HepG2 (cell line): Measurements from ENCODE around the gene ZMIZ1. TPM values are rescaled to one million over a fixed set of nuclear protein-coding genes. Genes with fewer than 3 reads are reported as not detected.

Source experiments
- BCL6 ChIP-seq: IDR thresholded peaks from 2 replicates; pipeline ENCODE4 v1.6.1; 2016; ENCODE audit warnings: missing genetic modification reagents, missing compliant biosample characterization
- EP300 ChIP-seq, 3 experiments: sonication (generic) in 1 of 3; formaldehyde crosslinking in 1 of 3; IDR thresholded peaks; 2 replicates each; pipeline versions ENCODE4 v1.5.1 to v1.6.1; 2011 to 2020; ENCODE audit warnings: low read depth in 2 of 3, low read length in 2 of 3, borderline replicate concordance in 1 of 3, improper control_type of control experiment in 1 of 3, mild to moderate bottlenecking in 1 of 3, missing genetic modification reagents in 1 of 3, moderate library complexity in 1 of 3
- GLMP ChIP-seq: sonication (generic); formaldehyde crosslinking; IDR thresholded peaks from 2 replicates; pipeline ENCODE4 v1.9.0; 2021; ENCODE audit warnings: missing genetic modification reagents, mild to moderate bottlenecking, borderline replicate concordance
- GMEB1 ChIP-seq: sonication (generic); formaldehyde crosslinking; IDR thresholded peaks from 2 replicates; pipeline ENCODE4 v1.5.1; 2020; ENCODE audit warnings: missing genetic modification reagents, mild to moderate bottlenecking, borderline replicate concordance
- KDM1A ChIP-seq: IDR thresholded peaks from 2 replicates; pipeline ENCODE4 v1.6.1; 2016; ENCODE audit warnings: missing compliant biosample characterization
- MED8 ChIP-seq: sonication (generic); formaldehyde crosslinking; IDR thresholded peaks from 2 replicates; pipeline ENCODE4 v1.8.1; 2023; ENCODE audit warnings: mild to moderate bottlenecking, missing genetic modification reagents; ENCODE audit not compliant: insufficient replicate concordance
- NCOA5 ChIP-seq: sonication (generic); formaldehyde crosslinking; IDR thresholded peaks from 2 replicates; pipeline ENCODE4 v1.4.0; 2020; ENCODE audit warnings: missing genetic modification reagents
- NPAS2 ChIP-seq: sonication (generic); formaldehyde crosslinking; IDR thresholded peaks from 2 replicates; pipeline ENCODE4 v1.8.0; 2022; ENCODE audit warnings: mild to moderate bottlenecking, missing genetic modification reagents, borderline replicate concordance
- RBFOX2 ChIP-seq: fragments of 200-400 bp; formaldehyde crosslinking; IDR thresholded peaks from 2 replicates; pipeline ENCODE4 v1.6.1; 2017; ENCODE audit warnings: low read depth, mild to moderate bottlenecking, low read length
- RFX3 ChIP-seq: IDR thresholded peaks from 2 replicates; pipeline ENCODE4 v1.6.1; 2016; ENCODE audit warnings: missing biosample characterization, missing genetic modification reagents
- SRF ChIP-seq: IDR thresholded peaks from 2 replicates; pipeline ENCODE4 v1.6.1; 2011; ENCODE audit warnings: mild to moderate bottlenecking, low read depth, low read length, moderate library complexity
- TP53 ChIP-seq: sonication (generic); formaldehyde crosslinking; conservative IDR thresholded peaks from 2 replicates; pipeline ENCODE4 v1.4.0; 2020; ENCODE audit warnings: missing genetic modification reagents
- TRIM22 ChIP-seq: fragments of 450-650 bp; IDR thresholded peaks from 2 replicates; pipeline ENCODE4 v1.6.1; 2017
- ZBTB7A ChIP-seq: sonication (generic); formaldehyde crosslinking; IDR thresholded peaks from 2 replicates; pipeline ENCODE4 v1.8.0; 2022; ENCODE audit warnings: mild to moderate bottlenecking, missing genetic modification reagents
- ZNF138 ChIP-seq: sonication (generic); formaldehyde crosslinking; IDR thresholded peaks from 2 replicates; pipeline ENCODE4 v1.5.0; 2020; ENCODE audit warnings: mild to moderate bottlenecking, low read depth, missing genetic modification reagents
- ZNF263 ChIP-seq: sonication (generic); formaldehyde crosslinking; IDR thresholded peaks from 2 replicates; pipeline ENCODE4 v1.4.0; 2020; ENCODE audit warnings: missing genetic modification reagents
- ZNF317 ChIP-seq: sonication (generic); formaldehyde crosslinking; IDR thresholded peaks from 2 replicates; pipeline ENCODE4 v1.5.0; 2020; ENCODE audit warnings: mild to moderate bottlenecking, missing genetic modification reagents
- ZNF562 ChIP-seq: sonication (generic); formaldehyde crosslinking; IDR thresholded peaks from 2 replicates; pipeline ENCODE4 v1.8.0; 2022; ENCODE audit warnings: missing genetic modification reagents, borderline replicate concordance
- ZNF883 ChIP-seq: sonication (generic); formaldehyde crosslinking; IDR thresholded peaks from 2 replicates; pipeline ENCODE4 v1.5.1; 2020; ENCODE audit warnings: mild to moderate bottlenecking, missing genetic modification reagents; ENCODE audit errors: not compliant biosample characterization
- polyA plus RNA-seq, 8 experiments: library from polyadenylated mRNA; depleted of rRNA in 3 of 8; stranded (reverse) in 7 of 8; unstranded in 1 of 8; fragments of >200 nt; fragmentation: Illumina TruSeq in 4 of 8; extraction: Trizol in 4 of 8; gene quantifications; 2 replicates each; pipeline versions ENCODE4 v1.2.1 to v1.2.3, GENCODE V29; 2011 to 2016; ENCODE audit warnings: low read depth in 4 of 8, missing spikeins in 1 of 8, mixed read lengths in 1 of 8; ENCODE audit not compliant: insufficient read depth in 1 of 8
- total RNA-seq, 5 experiments: library from RNA; depleted of rRNA; stranded (reverse); fragments of >200 nt; fragmentation: Illumina TruSeq; extraction: Trizol; gene quantifications; 2 replicates each; pipeline ENCODE4 v1.2.3, GENCODE V29; 2016; ENCODE audit warnings: low read depth in 1 of 5
- TF ChIP-seq, protein P1 (sequence below): fragments of 450-650 bp; IDR thresholded peaks from 2 replicates; pipeline ENCODE4 v1.6.1; 2017; ENCODE audit warnings: mild to moderate bottlenecking
- TF ChIP-seq, protein P2 (sequence below): IDR thresholded peaks from 2 replicates; pipeline ENCODE4 v1.6.1; 2016; ENCODE audit warnings: missing genetic modification reagents, missing compliant biosample characterization

Gene ZMIZ1
- total and polyA plus RNA-seq, 2 of the 13 experiments (the other 11 are each of a cell fraction or from before 2014, with no cell fraction given): 5.3 to 10.2 TPM

GRCh38 chr10:79347894-79348639 lies 279.3 kb downstream of the ZMIZ1 start (continued):
- TF ChIP-seq GLMP (CRISPR knock-in tag): no peak
- TF ChIP-seq ZBTB7A: peak; percentile 95
- TF ChIP-seq EP300 (IDR thresholded peaks at IDR 0.05; ENCODE audit: low read depth in 2 of 2, low read length in 2 of 2): no peak
- peak; percentile 69 for TF ChIP-seq EP300 (CRISPR knock-in tag; IDR thresholded peaks at IDR 0.05; ENCODE audit: borderline replicate concordance)
- TF ChIP-seq KDM1A (CRISPR knock-in tag): no peak; the same call in 1 of the 2 replicates
- TF ChIP-seq, protein P1, sequence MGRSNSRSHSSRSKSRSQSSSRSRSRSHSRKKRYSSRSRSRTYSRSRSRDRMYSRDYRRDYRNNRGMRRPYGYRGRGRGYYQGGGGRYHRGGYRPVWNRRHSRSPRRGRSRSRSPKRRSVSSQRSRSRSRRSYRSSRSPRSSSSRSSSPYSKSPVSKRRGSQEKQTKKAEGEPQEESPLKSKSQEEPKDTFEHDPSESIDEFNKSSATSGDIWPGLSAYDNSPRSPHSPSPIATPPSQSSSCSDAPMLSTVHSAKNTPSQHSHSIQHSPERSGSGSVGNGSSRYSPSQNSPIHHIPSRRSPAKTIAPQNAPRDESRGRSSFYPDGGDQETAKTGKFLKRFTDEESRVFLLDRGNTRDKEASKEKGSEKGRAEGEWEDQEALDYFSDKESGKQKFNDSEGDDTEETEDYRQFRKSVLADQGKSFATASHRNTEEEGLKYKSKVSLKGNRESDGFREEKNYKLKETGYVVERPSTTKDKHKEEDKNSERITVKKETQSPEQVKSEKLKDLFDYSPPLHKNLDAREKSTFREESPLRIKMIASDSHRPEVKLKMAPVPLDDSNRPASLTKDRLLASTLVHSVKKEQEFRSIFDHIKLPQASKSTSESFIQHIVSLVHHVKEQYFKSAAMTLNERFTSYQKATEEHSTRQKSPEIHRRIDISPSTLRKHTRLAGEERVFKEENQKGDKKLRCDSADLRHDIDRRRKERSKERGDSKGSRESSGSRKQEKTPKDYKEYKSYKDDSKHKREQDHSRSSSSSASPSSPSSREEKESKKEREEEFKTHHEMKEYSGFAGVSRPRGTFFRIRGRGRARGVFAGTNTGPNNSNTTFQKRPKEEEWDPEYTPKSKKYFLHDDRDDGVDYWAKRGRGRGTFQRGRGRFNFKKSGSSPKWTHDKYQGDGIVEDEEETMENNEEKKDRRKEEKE: no peak
- TF ChIP-seq ZNF317 (CRISPR knock-in tag): peak; percentile 86
- TF ChIP-seq SRF: no peak
- no peak for TF ChIP-seq BCL6 (CRISPR knock-in tag)
- TF ChIP-seq ZNF562 (CRISPR knock-in tag): no peak
- peak; percentile 14; the same call in 1 of the 2 replicates for TF ChIP-seq ZNF263
- no peak for TF ChIP-seq NPAS2 (CRISPR knock-in tag)
- peak; percentile 61 for TF ChIP-seq RBFOX2
- TF ChIP-seq ZNF883 (CRISPR knock-in tag): peak; percentile 79
- TF ChIP-seq TP53 (CRISPR knock-in tag): no peak
- TF ChIP-seq, protein P2, sequence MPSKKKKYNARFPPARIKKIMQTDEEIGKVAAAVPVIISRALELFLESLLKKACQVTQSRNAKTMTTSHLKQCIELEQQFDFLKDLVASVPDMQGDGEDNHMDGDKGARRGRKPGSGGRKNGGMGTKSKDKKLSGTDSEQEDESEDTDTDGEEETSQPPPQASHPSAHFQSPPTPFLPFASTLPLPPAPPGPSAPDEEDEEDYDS (CRISPR knock-in tag): no peak
- TF ChIP-seq MED8 (CRISPR knock-in tag): no peak
- no peak for TF ChIP-seq NCOA5 (CRISPR knock-in tag)
- no peak for TF ChIP-seq ZNF138 (CRISPR knock-in tag)
- no peak for TF ChIP-seq TRIM22
- TF ChIP-seq RFX3: no peak
- no peak for TF ChIP-seq GMEB1 (CRISPR knock-in tag)
